ENCODE measurements around the gene ZNF488.

Gene ZNF488

GRCh38 chr10:47384148-47384921, at the start of gene ZNF488:
TSS of gene ZNF488 (minus strand) at chr10:47384293. CDS start at chr10:47368829, 15,464 bp downstream.
- TF ChIP-seq CTCF (IDR thresholded peaks at IDR 0.05; ENCODE audit: low read depth, low read length, missing control alignments), result no peak
- DNase-seq (ENCODE audit: low read depth), result no peak
- peak within 1 kb of the TSS; percentile 53 for H3K4me3 ChIP-seq (ENCODE audit: low read depth, low read length)

GRCh38 chr10:47425813-47426419, 41.8 kb upstream of the ZNF488 start:
- no peak for DNase-seq (ENCODE audit: low read depth)
- TF ChIP-seq CTCF (IDR thresholded peaks at IDR 0.05; ENCODE audit: low read depth, low read length, missing control alignments), result no peak
- H3K4me3 ChIP-seq (ENCODE audit: low read depth, low read length), result no peak overlapping the region

- H3K4me3 ChIP-seq (ENCODE audit: low read depth, low read length), result no peak overlapping the region
- no peak for TF ChIP-seq CTCF (IDR thresholded peaks at IDR 0.05; ENCODE audit: low read depth, low read length, missing control alignments)
- no peak for DNase-seq (ENCODE audit: low read depth)
Measured at GRCh38 chr10:47424231-47424630, 40.1 kb upstream of the ZNF488 start.

- TF ChIP-seq CTCF (IDR thresholded peaks at IDR 0.05; ENCODE audit: low read depth, low read length, missing control alignments), result no peak
- no peak overlapping the region for H3K4me3 ChIP-seq (ENCODE audit: low read depth, low read length)
- DNase-seq (ENCODE audit: low read depth), result no peak
Measured at GRCh38 chr10:47423476-47423875, 39.4 kb upstream of the ZNF488 start.

- TF ChIP-seq CTCF (IDR thresholded peaks at IDR 0.05; ENCODE audit: low read depth, low read length, missing control alignments), result no peak
- DNase-seq (ENCODE audit: low read depth), result no peak
- H3K4me3 ChIP-seq (ENCODE audit: low read depth, low read length), result no peak overlapping the region
Measured at GRCh38 chr10:47421057-47421952, 37.2 kb upstream of the ZNF488 start.

GRCh38 chr10:47420305-47421056, 36.4 kb upstream of the ZNF488 start:
- no peak for DNase-seq (ENCODE audit: low read depth)
- TF ChIP-seq CTCF (IDR thresholded peaks at IDR 0.05; ENCODE audit: low read depth, low read length, missing control alignments), result no peak

More at GRCh38 chr10:47420305-47421056, 36.4 kb upstream of the ZNF488 start:
- H3K4me3 ChIP-seq (ENCODE audit: low read depth, low read length), result no peak overlapping the region

All from GM12864 (cell line).